Adrenal gland (tissue), 5 donors: ENCODE data around the gene GLB1L3.

Experiments
- CTCF ChIP-seq, 6 experiments: fragments of 450-650 bp in 4 of 6; fragments of 200-600 bp in 2 of 6; sonication (generic) in 1 of 6; IDR thresholded peaks; 1 replicate in 5 of 6; 2 replicates in 1 of 6; pipeline versions ENCODE4 v1.5.1 to v1.8.0; 2016 to 2021; ENCODE audit warnings: antibody characterized with exemption in 6 of 6, mild to moderate bottlenecking in 2 of 6, moderate library complexity in 1 of 6
- POLR2A ChIP-seq, 2 donors: fragments of 450-650 bp; IDR thresholded peaks; one replicate each; pipeline ENCODE4 v1.6.1; 2017; ENCODE audit warnings: antibody characterized with exemption in 2 of 2, mild to moderate bottlenecking in 2 of 2, moderate library complexity in 1 of 2
- donor health status: DM: no; HTN: no; CAD: no.

- TF ChIP-seq CTCF (IDR thresholded peaks at IDR 0.05), result no peak
- TF ChIP-seq POLR2A (IDR thresholded peaks at IDR 0.05), result no peak
These were observed 30.7 kb upstream of the GLB1L3 start for GRCh38 chr11:134245434-134245833.
